Uterus (tissue), 4 donors: ENCODE measurements around the gene MAPRE2. TPM values are rescaled to one million over a fixed set of nuclear protein-coding genes. Genes with fewer than 3 reads are reported as not detected.
A peak's percentile ranks its signal among the peaks of the same experiment; 100 is the strongest.

ENCODE experiments used
- DNase-seq, 2 donors: peaks; one replicate each; pipeline ENCODE4 v3.0.0-alpha.2; 2019 to 2020
- H3K27ac ChIP-seq, 2 donors: fragments of 200-600 bp; sonication (generic); 1 replicate in 1 of 2; 2 replicates in 1 of 2; pipeline ENCODE4 v1.5.1; 2016 to 2018
- H3K27me3 ChIP-seq, 2 donors: fragments of 200-600 bp; sonication (generic); one replicate each; pipeline ENCODE4 v1.5.1; 2018 to 2019; ENCODE audit warnings: control low read depth in 1 of 2
- H3K36me3 ChIP-seq, 2 donors: fragments of 200-600 bp; sonication (generic); one replicate each; pipeline ENCODE4 v1.5.1; 2019; ENCODE audit warnings: control low read depth in 1 of 2
- H3K4me1 ChIP-seq, 2 donors: fragments of 200-600 bp; sonication (generic); one replicate each; pipeline ENCODE4 v1.5.1; 2018 to 2019; ENCODE audit warnings: control low read depth in 1 of 2
- H3K4me3 ChIP-seq, 2 donors: fragments of 200-600 bp; sonication (generic); 1 replicate in 1 of 2; 2 replicates in 1 of 2; pipeline ENCODE4 v1.5.1; 2018 to 2019; ENCODE audit warnings: mild to moderate bottlenecking in 1 of 2
- H3K9me3 ChIP-seq, 2 donors: fragments of 200-600 bp; sonication (generic); one replicate each; pipeline ENCODE4 v1.5.1; 2019; ENCODE audit warnings: control low read depth in 1 of 2
- CTCF ChIP-seq, 4 experiments: fragments of 200-600 bp in 2 of 4; fragments of 450-650 bp in 2 of 4; sonication (generic) in 2 of 4; IDR thresholded peaks; one replicate each; pipeline ENCODE4 v1.5.1; 2016 to 2019; ENCODE audit warnings: antibody characterized with exemption in 4 of 4, mild to moderate bottlenecking in 2 of 4, moderate library complexity in 1 of 4
- POLR2A ChIP-seq, 2 donors: fragments of 450-650 bp; IDR thresholded peaks; one replicate each; pipeline ENCODE4 v1.6.1; 2016; ENCODE audit warnings: antibody characterized with exemption in 2 of 2, mild to moderate bottlenecking in 1 of 2, moderate library complexity in 1 of 2
- intact Hi-C: fragments of 100-400 bp; cut with DNase I; formaldehyde crosslinking; loops from one replicate; pipeline ENCODE4 v1.15.1; 2023; ENCODE audit warnings: low total_unique reads
- total RNA-seq, 4 donors: library from RNA; depleted of rRNA in 3 of 4; stranded (reverse); fragments of >200 nt in 3 of 4; gene quantifications; one replicate each; pipeline versions ENCODE4 v1.1.0 to v1.2.4, GENCODE V29; 2014 to 2023
- donor health status: DM: yes; HTN: yes; CAD: no.

Gene MAPRE2
- total RNA-seq, 4 donors from 2014 or later: 7.4 to 29.8 (median 21.7) TPM

- no peaks in the 10 kb centered on the region for H3K4me1 ChIP-seq
These were observed 41.4 kb upstream of the MAPRE2 start for GRCh38 chr18:34999756-35000289.

GRCh38 chr18:35000457-35000856 is 40.8 kb upstream of the MAPRE2 start:
- TF ChIP-seq CTCF (IDR thresholded peaks at IDR 0.05) (no peak), POLR2A (IDR thresholded peaks at IDR 0.05) (no peak)
- Histone ChIP-seq H3K36me3 (no peaks in the 10 kb centered on the region), H3K9me3 (no peaks in the 10 kb centered on the region), H3K27me3 (no peaks in the 10 kb centered on the region), H3K4me3 (no peak overlapping the region), H3K27ac (no peak overlapping the region), H3K4me1 (no peaks in the 10 kb centered on the region)
- no peak for DNase-seq
- intact Hi-C loops: no loop called here

More at GRCh38 chr18:34999756-35000289, 41.4 kb upstream of the MAPRE2 start:
- Histone ChIP-seq H3K36me3 (no peaks in the 10 kb centered on the region), H3K4me3 (no peak overlapping the region), H3K27me3 (no peaks in the 10 kb centered on the region), H3K9me3 (no peaks in the 10 kb centered on the region), H3K27ac (no peak overlapping the region)
- no peak for TF ChIP-seq CTCF (IDR thresholded peaks at IDR 0.05)
- no peak for TF ChIP-seq POLR2A (IDR thresholded peaks at IDR 0.05)
- no peak for DNase-seq
- intact Hi-C loops: no loop called here

- H3K27ac ChIP-seq: no peak overlapping the region
- no peaks in the 10 kb centered on the region for H3K4me1 ChIP-seq
- TF ChIP-seq CTCF (IDR thresholded peaks at IDR 0.05) (no peak), POLR2A (IDR thresholded peaks at IDR 0.05) (no peak)
- no peaks in the 10 kb centered on the region for H3K36me3 ChIP-seq
- H3K4me3 ChIP-seq: no peak overlapping the region
- H3K9me3 ChIP-seq: no peaks in the 10 kb centered on the region
- intact Hi-C loops: no loop called here
- H3K27me3 ChIP-seq: no peaks in the 10 kb centered on the region
- DNase-seq: no peak
These were observed 39.1 kb upstream of the MAPRE2 start for GRCh38 chr18:35002120-35002519.

GRCh38 chr18:35005963-35006577 is 35.1 kb upstream of the MAPRE2 start:
- no peaks in the 10 kb centered on the region for H3K36me3 ChIP-seq
- DNase-seq: no peak
- H3K4me1 ChIP-seq: no peaks in the 10 kb centered on the region
- no peak overlapping the region for H3K4me3 ChIP-seq
- no peaks in the 10 kb centered on the region for H3K27me3 ChIP-seq
- intact Hi-C loops: loop anchor here (5.0 kb wide), 1 partner anchor 136 kb away; no protein-coding TSS in a partner anchor
- peak; percentile 61 to 80 (median 66) for TF ChIP-seq CTCF (IDR thresholded peaks at IDR 0.05)
- no peak for TF ChIP-seq POLR2A (IDR thresholded peaks at IDR 0.05)
- no peaks in the 10 kb centered on the region for H3K9me3 ChIP-seq
- no peak overlapping the region for H3K27ac ChIP-seq

GRCh38 chr18:35010156-35010555 is 31.1 kb upstream of the MAPRE2 start:
- Histone ChIP-seq H3K27ac (no peak overlapping the region), H3K27me3 (no peaks in the 10 kb centered on the region), H3K9me3 (no peaks in the 10 kb centered on the region), H3K4me3 (no peak overlapping the region), H3K36me3 (no peaks in the 10 kb centered on the region), H3K4me1 (no peaks in the 10 kb centered on the region)
- TF ChIP-seq POLR2A (IDR thresholded peaks at IDR 0.05): no peak
- TF ChIP-seq CTCF (IDR thresholded peaks at IDR 0.05): no peak
- intact Hi-C loops: no loop called here
- DNase-seq: no peak
